ENCODE measurements around the gene RNF19B. TPM values are rescaled to one million over a fixed set of nuclear protein-coding genes. Genes with fewer than 3 reads are reported as not detected.

RNF19B gene
- total and polyA plus RNA-seq, 2 of the 8 experiments (the other 6 are each of a cell fraction or from before 2014, with no cell fraction given): 9.2 to 11.2 TPM

- no peaks in the 10 kb centered on the region for H4K20me1 ChIP-seq (replicated peaks in 1 of 2; ENCODE audit: control insufficient read depth in 1 of 2, insufficient read depth in 2 of 2, low read length in 2 of 2)
- TF ChIP-seq CREB1 (IDR thresholded peaks at IDR 0.05) (no peak), EGR1 (IDR thresholded peaks at IDR 0.05; ENCODE audit: borderline replicate concordance, low read depth, low read length) (no peak), CTCF (IDR thresholded peaks at IDR 0.05; ENCODE audit: control extremely low read depth in 1 of 3, insufficient read depth in 1 of 3, low read depth in 1 of 3, low read length in 3 of 3) (no peak), USF2 (IDR thresholded peaks at IDR 0.05; ENCODE audit: low read length) (no peak), YY1 (IDR thresholded peaks at IDR 0.05; ENCODE audit: low read depth, low read length) (no peak), HDAC2 (IDR thresholded peaks at IDR 0.05; ENCODE audit: borderline replicate concordance in 1 of 2, low read depth in 2 of 2, low read length in 2 of 2) (no peak), KDM1A (IDR thresholded peaks at IDR 0.05; ENCODE audit: borderline replicate concordance, low read length) (no peak), SP4 (IDR thresholded peaks at IDR 0.05; ENCODE audit: low read length) (no peak), HDAC6 (IDR thresholded peaks at IDR 0.05; ENCODE audit: low read depth, low read length) (no peak), CHD2 (IDR thresholded peaks at IDR 0.05; ENCODE audit: low read length) (no peak), BCL11A (IDR thresholded peaks at IDR 0.05; ENCODE audit: low read depth in 2 of 2, low read length in 2 of 2) (no peak)
Measured at GRCh38 chr1:32918179-32918578, 46.4 kb downstream of the RNF19B start.

More at GRCh38 chr1:32918179-32918578, 46.4 kb downstream of the RNF19B start:
- WGBS, 2 experiments (ENCODE audit: extremely low coverage in 1 of 2, insufficient coverage in 1 of 2, insufficient read length in 1 of 2, insufficient replicate concordance in 2 of 2, low coverage in 1 of 2, low lambda C conversion rate in 2 of 2, missing lambda C conversion rate in 1 of 2): 65% methylated on average over 1 of the region's 1 CpG; no CpG with 5 or more reads in 1 of the 2 experiments
- FAIRE-seq (no peak), DNase-seq (ENCODE audit: low read depth in 1 of 2, low spot score in 2 of 2) (no peak)
- no peaks in the 10 kb centered on the region for H3K36me3 ChIP-seq (ENCODE audit: control insufficient read depth in 2 of 4, insufficient read depth in 4 of 4, low read length in 3 of 4)
- no peaks in the 10 kb centered on the region for H3K79me1 ChIP-seq (ENCODE audit: low read depth, low read length)
- H3K4me1 ChIP-seq (replicated peaks in 1 of 4; ENCODE audit: control insufficient read depth in 3 of 4, insufficient read depth in 4 of 4, low read length in 3 of 4): no peaks in the 10 kb centered on the region
- no peak overlapping the region for H2BK120ac ChIP-seq (replicated peaks; ENCODE audit: low read depth, low read length)
- POLR2A ChIA-PET (ENCODE audit: partially characterized antibody): no interaction called here
- H4K91ac ChIP-seq (replicated peaks; ENCODE audit: insufficient read length, low read length): no peak overlapping the region
- no peaks in the 10 kb centered on the region for H3K79me2 ChIP-seq (ENCODE audit: control insufficient read depth in 1 of 2, insufficient read depth in 2 of 2, low read length in 2 of 2)
- peaks cover 0 to 7% (median 5%) of the 10 kb centered on the region in 4 experiments; a peak in 6 of 7 replicates for H3K27me3 ChIP-seq (replicated peaks in 1 of 4; ENCODE audit: control insufficient read depth in 3 of 4, extremely low read depth in 1 of 4, insufficient read depth in 3 of 4, low read length in 3 of 4)
- no peak overlapping the region for H3K56ac ChIP-seq (replicated peaks; ENCODE audit: insufficient read length, low read depth, low read length)
- H3K23ac ChIP-seq (ENCODE audit: insufficient read length): no peak overlapping the region
- peak overlapping the region; percentile 45; the same call in 1 of the 2 replicates for H4K8ac ChIP-seq (ENCODE audit: extremely low read depth, insufficient read depth, low read length)
- H2AFZ ChIP-seq (ENCODE audit: low read length): no peak overlapping the region
- H2AK5ac ChIP-seq (ENCODE audit: low read depth, low read length): no peak overlapping the region
- H3K4me3 ChIP-seq (ENCODE audit: extremely low read depth in 1 of 4, insufficient read depth in 2 of 4, low read depth in 3 of 4, low read length in 4 of 4): no peak overlapping the region
- no peak overlapping the region for H4K5ac ChIP-seq (ENCODE audit: insufficient read length, low read depth, low read length)
- no peak overlapping the region for H3K9ac ChIP-seq (replicated peaks in 1 of 4; ENCODE audit: extremely low read depth in 1 of 4, low read depth in 3 of 4, low read length in 3 of 4)
- H3K27ac ChIP-seq (ENCODE audit: low read depth, low read length): no peak overlapping the region
- H2BK12ac ChIP-seq (ENCODE audit: low read depth, low read length): no peak overlapping the region
- no peak overlapping the region for H3K14ac ChIP-seq (ENCODE audit: insufficient read length)
- H2BK5ac ChIP-seq (ENCODE audit: low read depth, low read length): no peak overlapping the region
- no peak overlapping the region for H3K4ac ChIP-seq (replicated peaks; ENCODE audit: insufficient read length, low read depth, low read length)
- CTCF ChIA-PET (ENCODE audit: partially characterized antibody): interaction anchor here (1.3 to 4.3 kb wide), 4 partner anchors 14 to 168 kb away, joined by 5 to 24 read pairs (median 6); no protein-coding TSS in a partner anchor
- H2BK20ac ChIP-seq (ENCODE audit: low read length): no peak overlapping the region
- no peak overlapping the region for H2BK15ac ChIP-seq (ENCODE audit: low read length)
- no peaks in the 10 kb centered on the region for H3K9me3 ChIP-seq (ENCODE audit: insufficient read depth in 2 of 2, low read depth in 1 of 2, low read length in 1 of 2)
- H3K23me2 ChIP-seq (ENCODE audit: low read depth, low read length): no peaks in the 10 kb centered on the region
- no peak overlapping the region for H3K4me2 ChIP-seq (ENCODE audit: insufficient read depth in 1 of 2, low read depth in 2 of 2, low read length in 2 of 2)
- no peak overlapping the region for H3K18ac ChIP-seq (ENCODE audit: extremely low read depth, low read length)
